Calu3 (cell line): Measurements from ENCODE around the gene SKIL. TPM values are rescaled to one million over a fixed set of nuclear protein-coding genes. Genes with fewer than 3 reads are reported as not detected.

ENCODE experiments used
- BruUV-seq: library from RNA; stranded (reverse); fragments of 400-500 nt; replicated peaks from 2 replicates; lab custom pipeline; 2021; lab: Mats Ljungman, UMichigan
- CTCF ChIA-PET: fragments of 300-600 bp; sonication (Branson Sonifier 250); formaldehyde crosslinking; loops from one replicate; lab custom pipeline; 2022; ENCODE audit warnings: antibody characterized with exemption; lab: Charles Lee
- DNase-seq: peaks from one replicate; pipeline ENCODE4 v3.0.0; 2022
- H3K27ac Mint-ChIP-seq: one replicate; pipeline ENCODE4 v1.8.0; 2022; ENCODE audit warnings: mixed read lengths; ENCODE audit not compliant: unreplicated experiment
- H3K27me3 Mint-ChIP-seq: one replicate; pipeline ENCODE4 v1.8.0; 2022; ENCODE audit warnings: mixed read lengths; ENCODE audit not compliant: unreplicated experiment
- H3K36me3 Mint-ChIP-seq: one replicate; pipeline ENCODE4 v1.8.0; 2022; ENCODE audit warnings: mild to moderate bottlenecking, moderate library complexity, mixed read lengths; ENCODE audit not compliant: insufficient read depth, unreplicated experiment
- H3K4me1 Mint-ChIP-seq: one replicate; pipeline ENCODE4 v1.8.0; 2022; ENCODE audit warnings: mild to moderate bottlenecking, low read depth, mixed read lengths; ENCODE audit not compliant: unreplicated experiment
- H3K4me3 Mint-ChIP-seq: one replicate; pipeline ENCODE4 v1.8.0; 2022; ENCODE audit warnings: mild to moderate bottlenecking, low read depth, moderate library complexity, mixed read lengths; ENCODE audit not compliant: unreplicated experiment
- H3K9me3 Mint-ChIP-seq: one replicate; pipeline ENCODE4 v1.8.0; 2022; ENCODE audit warnings: low read depth, mixed read lengths; ENCODE audit not compliant: unreplicated experiment
- CTCF ChIP-seq: fragments of 200-600 bp; IDR thresholded peaks from one replicate; pipeline ENCODE4 v1.8.0; 2022; ENCODE audit warnings: antibody characterized with exemption; ENCODE audit not compliant: unreplicated experiment
- intact Hi-C: fragments of 100-400 bp; cut with micrococcal nuclease; formaldehyde crosslinking; loops from one replicate; pipeline ENCODE4 v1.10.0; 2022; ENCODE audit not compliant: unreplicated experiment
- total RNA-seq: library from RNA; stranded (reverse); gene quantifications from 2 replicates; pipeline ENCODE4 v1.2.3, GENCODE V29; 2022

The SKIL gene
- total RNA-seq, 1 experiment from 2014 or later, result 265 TPM

- intact Hi-C loops, result loop anchor here (10.0 kb wide), 1 partner anchor 654 kb away; the partner anchor contains the start of genes ACTRT3 and TERC
- peak; percentile 16 for TF ChIP-seq CTCF
- H3K36me3 Mint-ChIP-seq, result peaks cover 11% of the 10 kb centered on the region
- DNase-seq, result peak; percentile 68
- peak within 1 kb of the TSS; percentile 85 for H3K4me3 Mint-ChIP-seq
- no TSS peak for BruUV-seq
- peak within 1 kb of the TSS; percentile 38 for H3K27ac Mint-ChIP-seq
- H3K27me3 Mint-ChIP-seq, result no peaks in the 10 kb centered on the region
- no peaks in the 10 kb centered on the region for H3K9me3 Mint-ChIP-seq
- H3K4me1 Mint-ChIP-seq, result peaks cover 8% of the 10 kb centered on the region
- CTCF ChIA-PET, result interaction anchor here (0.5 to 10.5 kb wide), 5 partner anchors 9 to 435 kb away, joined by 3 to 168 read pairs (median 4); no protein-coding TSS in a partner anchor
These were observed 61.2 kb downstream of the SKIL start, which contains the start of gene CLDN11 for GRCh38 chr3:170418422-170419398. CLDN11 (plus strand) TSS chr3:170418868; CDS start chr3:170419067, 199 bp downstream.

DNA sequence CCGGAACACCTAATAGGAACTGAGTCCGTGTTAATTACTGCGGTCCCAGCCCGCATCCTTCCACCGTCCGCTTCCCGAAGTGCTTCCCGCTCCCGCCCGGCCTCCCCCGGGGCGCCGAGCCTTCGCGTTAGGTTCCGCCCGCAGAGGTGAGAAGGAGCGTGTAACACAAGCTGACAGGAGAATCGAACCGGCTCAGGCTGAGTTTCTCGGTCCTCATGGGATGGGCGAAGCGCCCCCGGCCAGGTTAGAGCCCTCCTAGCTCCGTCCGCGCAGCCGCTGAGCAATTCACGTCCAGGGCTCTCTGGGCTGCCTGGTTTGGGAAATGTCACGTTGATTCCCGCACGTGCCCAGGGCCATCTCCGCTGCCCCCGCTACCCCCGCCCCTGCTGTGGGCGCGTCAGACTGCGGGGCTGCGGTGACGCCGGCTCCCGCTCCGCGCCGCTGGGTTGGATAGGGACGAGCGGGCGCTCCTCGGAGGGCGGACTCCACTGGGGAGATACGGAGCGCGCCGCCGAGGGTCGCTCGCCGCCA is 62.1 kb downstream of the SKIL start:
- no peak overlapping the region for H3K4me3 Mint-ChIP-seq
- no peaks in the 10 kb centered on the region for H3K27me3 Mint-ChIP-seq
- peaks cover 11% of the 10 kb centered on the region for H3K36me3 Mint-ChIP-seq
- no peaks in the 10 kb centered on the region for H3K9me3 Mint-ChIP-seq
- no peak for TF ChIP-seq CTCF
- no TSS peak for BruUV-seq
- CTCF ChIA-PET, result interaction anchor here (0.6 to 10.5 kb wide), 2 partner anchors 26 to 392 kb away, joined by 6 to 168 read pairs; no protein-coding TSS in a partner anchor
- H3K27ac Mint-ChIP-seq, result no peak overlapping the region
- no peak for DNase-seq
- peaks cover 8% of the 10 kb centered on the region for H3K4me1 Mint-ChIP-seq
- intact Hi-C loops, result loop anchor here (10.0 kb wide), 1 partner anchor 655 kb away; the partner anchor contains the start of genes ACTRT3 and TERC

DNA sequence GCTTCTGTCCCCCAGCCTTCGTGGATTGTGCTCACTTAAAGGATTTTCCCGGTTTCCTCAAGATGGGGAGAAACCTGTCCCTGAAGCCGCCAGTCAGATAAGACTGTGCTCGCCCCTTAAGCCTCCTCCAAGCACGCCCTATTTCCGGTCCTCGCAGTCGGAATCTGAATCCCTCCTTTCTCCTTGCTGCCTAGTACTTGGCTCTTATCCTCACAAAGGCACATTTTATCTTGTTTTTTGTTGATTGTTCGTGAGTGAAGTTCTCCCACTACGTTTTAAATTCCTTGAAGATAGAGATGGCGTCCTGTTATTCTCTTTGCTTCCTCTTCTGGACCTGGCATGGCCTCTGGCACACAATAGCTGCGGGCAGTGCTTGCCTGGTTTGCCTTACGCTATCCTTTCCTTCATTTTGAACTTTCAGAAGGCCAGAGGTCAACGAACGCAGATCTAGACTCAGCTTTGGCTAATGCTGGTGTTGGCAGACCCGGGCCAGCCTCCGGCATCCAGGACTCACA is 62.8 kb downstream of the SKIL start:
- H3K9me3 Mint-ChIP-seq, result no peaks in the 10 kb centered on the region
- no peak for DNase-seq
- TF ChIP-seq CTCF, result no peak
- no TSS peak for BruUV-seq
- no peak overlapping the region for H3K4me3 Mint-ChIP-seq
- CTCF ChIA-PET, result no interaction called here
- peaks cover 8% of the 10 kb centered on the region for H3K4me1 Mint-ChIP-seq
- intact Hi-C loops, result no loop called here
- H3K27me3 Mint-ChIP-seq, result no peaks in the 10 kb centered on the region
- no peak overlapping the region for H3K27ac Mint-ChIP-seq
- H3K36me3 Mint-ChIP-seq, result peaks cover 11% of the 10 kb centered on the region

- Mint-ChIP-seq H3K9me3 (no peaks in the 10 kb centered on the region), H3K4me3 (no peak overlapping the region), H3K27me3 (no peaks in the 10 kb centered on the region), H3K4me1 (peaks cover 14% of the 10 kb centered on the region), H3K27ac (no peak overlapping the region), H3K36me3 (peaks cover 11% of the 10 kb centered on the region)
- CTCF ChIA-PET, result no interaction called here
- no TSS peak for BruUV-seq
- intact Hi-C loops, result no loop called here
- no peak for TF ChIP-seq CTCF
- DNase-seq, result no peak
These were observed 63.7 kb downstream of the SKIL start for GRCh38 chr3:170421111-170421641.
